NCI-H524 (cell line): ENCODE results near the gene POLN.
"Not testable (repeated sequence)": the region's sequence is repeated elsewhere in the genome, so short reads cannot be mapped to it uniquely, and the experiment has no call there.

Experiments used
- DNase-seq, 2 experiments: peaks; one replicate each; lab custom pipeline; 2025; lab: John Stamatoyannopoulos, UW

POLN gene

DNA sequence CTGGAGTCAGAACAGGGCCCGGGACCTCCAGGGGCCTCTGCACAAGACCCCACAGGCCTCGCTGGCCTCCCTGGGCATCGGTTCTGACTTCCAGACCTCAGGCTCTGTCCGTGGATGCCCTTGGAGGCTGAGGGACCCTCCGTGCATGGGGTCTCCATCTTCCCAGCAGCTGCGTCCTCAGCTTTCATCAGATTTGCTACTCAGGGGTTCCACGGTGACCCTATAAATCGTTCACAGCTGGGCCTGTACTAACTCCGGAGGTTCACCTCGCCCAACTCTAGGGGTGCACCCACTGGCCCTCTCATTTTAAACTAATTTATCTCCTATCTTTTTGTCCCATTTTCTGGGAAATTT is 33.1 kb upstream of the POLN start:
- DNase-seq: not testable (repeated sequence)

- DNase-seq: peak in 1 of 2 experiments; percentile 13
These were observed 32.6 kb upstream of the POLN start for GRCh38 chr4:2274320-2275043.

DNA sequence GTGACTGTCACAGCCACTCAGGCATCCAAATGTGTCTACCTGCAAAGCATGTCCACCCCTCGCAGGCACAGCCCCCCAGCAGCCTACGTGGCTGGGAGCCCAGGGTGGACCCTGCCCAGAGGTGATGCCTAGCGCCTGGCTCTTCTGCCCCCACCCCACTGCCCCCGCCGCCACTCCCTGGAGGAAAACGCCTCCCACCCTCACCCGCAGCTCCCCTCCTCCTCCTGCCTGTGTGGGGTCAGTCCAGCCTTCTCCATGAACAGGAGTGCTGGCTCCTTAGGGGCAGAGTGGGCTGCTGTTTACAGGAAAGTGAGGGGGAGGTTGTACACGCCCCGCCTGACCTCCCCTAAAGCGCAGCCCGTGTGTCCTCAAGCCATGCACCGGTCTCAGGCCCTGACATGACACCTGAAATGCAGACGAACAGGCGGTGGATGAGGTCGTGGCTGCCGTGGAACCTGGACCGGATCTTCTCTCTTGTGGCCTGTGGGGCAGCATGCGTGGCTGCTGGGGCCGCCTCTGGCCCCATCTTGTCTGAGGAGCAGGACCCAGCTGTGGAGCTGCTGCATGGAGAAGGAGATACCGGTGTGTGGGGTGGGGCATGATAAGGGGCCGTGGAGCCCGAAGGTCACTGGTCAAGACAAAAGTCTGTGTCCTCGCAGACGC is 31.9 kb upstream of the POLN start:
- DNase-seq: no peak

- DNase-seq: no peak
These were observed 31.3 kb upstream of the POLN start for GRCh38 chr4:2273221-2273620.

- DNase-seq: peak; percentile 34 to 69
These were observed 30.9 kb upstream of the POLN start for GRCh38 chr4:2272828-2273120.

DNA sequence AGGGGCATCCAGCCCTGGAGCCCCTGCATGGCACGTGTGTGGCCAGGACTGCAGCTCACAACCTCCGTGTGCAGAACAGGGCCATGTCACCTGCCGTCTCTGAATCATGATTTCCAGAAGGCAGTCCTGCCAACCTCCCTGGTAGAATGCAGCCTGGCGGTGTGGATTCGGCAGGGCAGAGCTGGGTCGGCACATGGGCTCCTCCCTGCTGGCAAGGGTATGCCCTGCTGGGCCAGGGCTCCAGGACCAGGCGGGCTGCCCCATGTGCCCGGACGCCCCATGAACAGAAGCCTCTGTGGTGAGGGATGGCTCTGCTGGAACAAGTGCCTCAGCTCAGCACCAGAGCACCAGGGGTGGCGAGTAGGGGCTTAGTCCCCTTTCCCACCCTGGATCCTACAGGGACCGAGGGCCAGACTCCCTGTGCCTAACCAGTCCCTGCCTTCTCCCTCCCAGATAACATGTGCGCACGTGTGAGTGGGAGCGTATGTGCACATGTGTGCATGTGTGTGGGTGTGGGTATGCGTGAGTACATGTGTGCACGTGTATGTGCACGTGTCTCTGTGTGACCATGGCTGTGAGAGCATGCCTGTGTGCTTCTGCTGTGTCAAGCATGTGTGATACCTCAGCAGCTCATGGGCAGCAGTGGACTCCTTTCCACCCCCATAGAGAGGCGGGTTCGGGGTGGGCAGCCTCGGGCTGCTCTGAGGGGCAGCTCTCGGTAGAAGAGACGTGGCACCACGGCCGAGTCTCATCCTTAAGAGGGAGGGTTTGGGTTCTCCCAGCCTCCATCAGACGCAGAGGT is 30.3 kb upstream of the POLN start:
- DNase-seq: no peak

DNA sequence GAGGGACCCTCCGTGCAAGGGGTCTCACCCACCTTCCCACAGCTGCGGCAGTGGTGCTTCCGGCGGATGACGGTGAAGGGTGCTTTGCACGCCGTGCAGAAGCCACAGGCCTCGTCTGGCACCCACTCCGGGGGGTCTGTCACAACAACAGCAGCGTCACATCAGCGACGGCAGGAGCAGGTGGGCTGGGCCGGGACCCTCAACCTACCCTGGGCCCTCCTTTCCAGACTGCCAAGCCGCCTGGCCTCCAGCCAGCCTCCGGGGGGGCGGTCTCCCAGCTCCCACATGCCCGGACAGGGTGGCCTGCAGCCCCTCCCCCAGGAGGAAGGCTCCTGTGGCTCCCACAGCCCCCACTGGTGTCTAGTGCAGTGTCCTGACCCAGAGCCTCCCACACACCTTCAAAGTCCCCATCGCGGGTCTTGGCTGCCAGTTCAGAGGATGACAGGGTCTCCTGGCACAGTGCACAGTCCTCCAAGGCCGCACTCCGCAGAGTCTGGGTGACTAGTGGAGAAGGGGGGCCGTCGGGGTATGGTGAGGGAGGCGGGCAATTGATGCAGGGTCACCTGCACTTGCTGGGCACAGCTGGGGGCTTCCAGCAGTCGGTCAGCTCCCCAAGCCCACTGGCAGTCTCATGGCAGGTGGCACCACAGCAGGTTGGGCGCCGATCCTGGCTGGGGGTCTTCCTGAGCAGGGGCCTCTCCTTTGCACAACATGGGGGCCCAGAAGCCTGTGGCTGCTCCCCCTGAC is 29.5 kb upstream of the POLN start:
- DNase-seq: no peak

DNA sequence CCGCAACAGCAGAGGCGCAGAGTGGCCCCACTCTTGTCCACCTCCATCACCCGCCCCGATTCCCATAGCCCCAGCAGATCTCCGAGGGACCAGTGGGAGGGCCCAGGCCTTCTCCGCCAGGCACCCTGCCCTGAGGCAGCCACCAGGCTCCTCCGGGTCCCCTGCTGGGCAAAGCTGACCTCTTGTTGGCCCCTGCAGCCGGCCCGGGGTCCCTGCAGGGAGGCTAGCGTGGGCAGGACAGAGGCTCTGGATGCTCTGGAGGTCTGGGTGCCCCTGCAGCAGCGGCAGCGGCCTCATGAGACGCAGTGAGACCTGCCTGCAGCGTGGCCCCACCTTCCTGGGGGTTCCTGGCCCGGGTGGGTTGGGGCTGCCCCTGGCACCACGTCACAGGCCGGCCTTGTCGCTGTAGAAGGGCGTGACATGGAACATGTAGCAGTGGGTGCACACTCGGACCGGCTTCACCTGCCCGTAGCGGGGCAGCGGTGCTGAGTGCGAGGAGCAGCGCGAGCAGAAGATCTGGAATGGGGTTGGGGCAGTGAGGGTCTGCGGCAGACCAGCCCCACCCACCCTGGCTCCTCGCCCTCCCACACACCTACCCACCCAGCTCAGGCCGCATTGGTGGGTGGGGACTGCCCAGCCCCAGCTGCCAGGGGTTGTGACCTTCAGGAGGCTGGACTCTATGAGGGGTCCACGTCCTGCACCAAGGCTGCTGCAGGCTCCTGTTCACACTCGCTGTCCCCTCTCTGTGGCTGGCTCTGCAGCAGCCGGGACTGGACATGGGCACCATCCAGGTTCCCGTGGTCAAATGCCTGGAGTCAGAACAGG is 28.6 kb upstream of the POLN start:
- DNase-seq: no peak

DNA sequence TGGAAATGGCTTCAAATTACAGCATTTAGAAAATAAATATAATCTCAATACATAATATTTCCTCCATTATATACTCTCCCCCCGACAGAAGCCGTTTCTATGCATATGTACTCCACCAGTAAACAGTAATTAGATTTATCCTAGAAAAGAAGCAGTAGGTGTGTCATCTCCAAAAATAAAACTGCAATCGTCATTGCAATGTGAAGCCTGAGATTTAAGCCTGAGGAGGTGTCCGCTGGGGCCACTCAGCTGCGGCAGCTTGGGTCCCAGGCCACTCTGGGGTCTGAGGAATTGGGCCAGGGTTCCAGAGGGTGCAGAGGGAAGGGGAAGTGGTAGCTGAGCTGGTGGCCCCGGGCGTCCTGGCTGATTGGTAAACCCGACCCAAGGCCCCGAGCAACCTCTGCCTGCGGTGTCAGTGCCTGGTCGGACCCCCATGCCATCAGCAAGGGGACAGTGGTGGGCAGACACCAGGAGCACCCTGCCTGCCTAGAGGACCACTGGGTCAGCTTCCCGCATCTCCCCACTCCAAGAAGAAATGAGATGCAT is 27.8 kb upstream of the POLN start:
- no peak for DNase-seq

DNA sequence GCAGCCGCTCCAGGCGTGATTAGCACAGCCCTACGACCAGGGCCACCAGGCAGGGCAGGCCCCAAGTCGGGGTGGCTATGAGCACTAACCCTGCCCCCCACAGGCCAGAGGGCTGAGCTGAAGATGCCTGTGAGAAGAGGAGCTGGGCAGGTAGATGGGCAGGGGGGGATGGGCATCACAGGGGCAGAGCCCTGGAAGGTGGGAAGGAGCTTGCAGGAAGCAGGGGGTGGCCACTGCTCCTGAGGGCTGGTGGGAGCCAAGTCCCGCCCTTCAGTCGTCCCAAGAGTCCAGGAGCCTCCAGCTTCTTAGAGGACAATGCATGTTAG is 27.2 kb upstream of the POLN start:
- DNase-seq: no peak

GRCh38 chr4:2268357-2269205 is 26.7 kb upstream of the POLN start:
- no peak for DNase-seq

- DNase-seq: no peak
These were observed 25.9 kb upstream of the POLN start for GRCh38 chr4:2267841-2268240.

DNA sequence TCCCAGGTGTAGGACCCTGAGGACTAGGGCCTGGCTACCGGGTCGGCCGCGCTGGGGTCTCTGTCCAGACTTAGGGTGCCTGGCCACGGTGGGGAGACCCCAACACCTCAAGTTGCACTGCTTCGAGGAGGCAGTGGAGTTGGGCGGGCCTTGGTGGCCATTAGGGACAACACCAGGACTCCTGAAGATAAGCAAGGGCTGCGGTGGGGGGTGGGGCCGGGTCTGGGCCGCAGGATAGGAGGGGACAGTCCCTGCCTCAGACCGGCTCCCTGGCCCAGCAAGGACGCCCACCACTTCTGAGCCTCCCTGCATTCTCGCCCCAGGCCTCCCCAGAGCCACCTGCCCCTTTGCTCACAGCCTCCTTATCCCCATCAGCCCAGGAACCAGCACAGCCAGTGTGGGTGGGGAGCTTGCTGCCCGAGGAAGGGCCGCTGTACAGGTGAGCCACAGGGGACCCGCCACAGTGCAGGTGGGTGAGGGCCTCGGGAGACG is 25.4 kb upstream of the POLN start:
- DNase-seq: no peak

- DNase-seq: no peak
These were observed 24.9 kb upstream of the POLN start for GRCh38 chr4:2266821-2267220.

GRCh38 chr4:2266181-2266580 is 24.3 kb upstream of the POLN start:
- DNase-seq: no peak

DNA sequence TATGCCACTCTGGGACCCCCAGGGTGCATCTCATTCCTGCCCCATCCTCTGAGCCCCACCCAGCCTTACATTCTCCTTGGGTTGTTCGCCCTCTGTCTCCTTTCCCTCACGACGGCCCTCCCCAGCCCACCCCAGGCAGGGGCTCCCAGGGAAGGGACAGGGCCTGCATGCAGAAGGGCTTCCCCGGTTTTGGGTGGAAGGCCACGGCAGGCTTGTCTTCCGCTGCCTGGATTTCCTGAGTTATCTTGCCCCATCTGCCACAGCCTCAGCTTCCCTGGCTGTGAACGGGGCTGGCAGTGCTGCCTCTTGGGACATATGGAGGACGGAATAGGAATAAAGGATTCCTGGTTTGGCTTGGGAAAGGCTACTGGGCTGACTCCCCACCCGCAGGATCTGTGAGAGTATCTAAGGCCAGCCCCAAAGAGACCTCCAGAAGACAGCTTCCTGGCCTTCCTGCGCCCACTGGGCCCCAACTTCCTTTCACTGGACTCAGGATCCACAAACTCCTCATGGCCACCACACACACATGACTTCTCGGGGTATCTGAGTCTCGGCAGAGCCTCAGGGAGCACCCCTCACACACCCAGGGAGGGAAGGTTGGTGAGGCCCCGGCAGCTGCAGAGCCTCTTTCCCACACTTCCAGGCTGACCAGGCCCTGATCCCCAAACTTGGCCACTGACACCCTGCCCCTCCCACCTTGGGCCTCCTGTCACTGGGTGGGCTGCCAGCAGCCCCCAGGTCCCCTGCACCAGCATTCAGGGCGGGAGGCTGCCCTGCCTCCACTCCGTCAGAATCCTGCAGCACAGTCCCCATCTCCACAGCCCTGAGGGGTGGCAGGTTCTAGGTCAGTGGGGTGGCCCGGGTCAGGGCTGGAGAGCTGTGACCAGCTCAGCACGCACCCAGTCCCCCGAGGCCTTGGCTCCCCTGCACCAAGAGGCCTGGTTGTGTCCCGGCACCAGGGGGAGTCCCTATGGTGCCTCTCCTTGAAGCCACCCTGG is 23.5 kb upstream of the POLN start:
- no peak for DNase-seq

DNA sequence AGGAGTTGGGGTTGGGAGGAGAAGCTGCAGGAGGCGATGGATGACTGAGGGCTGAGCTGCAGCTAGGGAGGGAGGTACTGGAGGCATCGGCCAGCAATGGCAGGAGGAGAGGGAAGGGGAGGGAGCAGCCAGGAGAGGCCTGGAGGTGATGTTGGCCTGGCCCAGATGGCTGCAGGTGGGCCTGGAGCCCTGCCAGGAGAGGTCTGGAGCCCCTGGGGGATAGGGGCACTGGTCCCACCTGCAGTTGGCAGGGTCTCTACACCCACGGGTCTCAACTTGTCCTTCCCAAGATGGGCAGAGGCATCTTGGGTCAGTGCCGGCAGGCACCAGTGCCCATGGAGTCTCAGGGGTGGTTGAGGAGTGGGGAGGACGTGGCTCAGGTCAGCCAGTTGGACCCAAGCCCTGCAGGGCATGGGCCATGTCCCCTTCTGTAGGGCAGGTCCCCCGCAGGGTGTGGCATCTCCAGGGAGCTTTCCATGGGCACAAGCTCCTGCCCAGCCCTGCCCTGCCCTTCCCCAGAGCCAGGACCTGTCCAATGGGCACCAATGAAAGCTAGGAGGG is 22.6 kb upstream of the POLN start:
- no peak for DNase-seq

GRCh38 chr4:2263926-2264321 is 22.0 kb upstream of the POLN start:
- no peak for DNase-seq

DNA sequence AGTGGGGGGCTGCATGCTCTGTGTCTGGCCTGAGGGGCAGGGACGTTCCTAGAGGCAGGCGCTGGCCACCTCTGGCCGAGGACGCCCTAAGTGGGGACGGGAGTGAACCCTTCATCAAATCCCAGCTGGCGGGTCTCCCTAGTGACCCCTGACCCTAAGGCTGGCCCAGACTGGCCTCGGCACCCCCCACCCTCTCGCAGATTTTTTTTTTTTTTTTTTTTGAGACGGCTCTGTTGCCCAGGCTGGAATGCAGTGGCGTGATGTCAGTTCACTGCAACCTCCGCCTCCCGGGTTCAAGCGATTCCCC is 21.0 kb upstream of the POLN start:
- no peak for DNase-seq
